Measurements from ENCODE around the gene HOOK1.

Gene HOOK1

DNA sequence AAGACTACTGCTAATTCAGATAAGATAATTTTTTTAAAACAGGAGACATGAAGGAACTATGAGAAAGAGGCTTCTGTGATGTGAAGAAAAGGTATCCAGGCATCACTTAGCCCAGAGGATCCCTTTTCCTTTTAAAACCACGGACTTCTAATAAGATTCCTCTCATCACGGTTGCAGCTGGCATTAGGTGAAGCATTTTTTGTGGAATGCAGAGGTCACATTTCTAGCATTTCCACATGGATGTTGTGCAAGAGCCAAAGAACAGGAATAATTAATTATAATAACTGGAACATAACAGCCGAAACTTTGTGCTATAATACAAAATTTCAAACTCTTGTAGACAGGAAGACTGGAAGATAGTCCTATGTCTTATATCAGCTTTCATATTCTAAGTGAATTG, 84.2 kb downstream of the HOOK1 start:
- TF ChIP-seq, protein P1, sequence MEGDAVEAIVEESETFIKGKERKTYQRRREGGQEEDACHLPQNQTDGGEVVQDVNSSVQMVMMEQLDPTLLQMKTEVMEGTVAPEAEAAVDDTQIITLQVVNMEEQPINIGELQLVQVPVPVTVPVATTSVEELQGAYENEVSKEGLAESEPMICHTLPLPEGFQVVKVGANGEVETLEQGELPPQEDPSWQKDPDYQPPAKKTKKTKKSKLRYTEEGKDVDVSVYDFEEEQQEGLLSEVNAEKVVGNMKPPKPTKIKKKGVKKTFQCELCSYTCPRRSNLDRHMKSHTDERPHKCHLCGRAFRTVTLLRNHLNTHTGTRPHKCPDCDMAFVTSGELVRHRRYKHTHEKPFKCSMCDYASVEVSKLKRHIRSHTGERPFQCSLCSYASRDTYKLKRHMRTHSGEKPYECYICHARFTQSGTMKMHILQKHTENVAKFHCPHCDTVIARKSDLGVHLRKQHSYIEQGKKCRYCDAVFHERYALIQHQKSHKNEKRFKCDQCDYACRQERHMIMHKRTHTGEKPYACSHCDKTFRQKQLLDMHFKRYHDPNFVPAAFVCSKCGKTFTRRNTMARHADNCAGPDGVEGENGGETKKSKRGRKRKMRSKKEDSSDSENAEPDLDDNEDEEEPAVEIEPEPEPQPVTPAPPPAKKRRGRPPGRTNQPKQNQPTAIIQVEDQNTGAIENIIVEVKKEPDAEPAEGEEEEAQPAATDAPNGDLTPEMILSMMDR (IDR thresholded peaks at IDR 0.05; ENCODE audit: low read depth, low read length, poor library complexity, severe bottlenecking), result no peak
- no peak for TF ChIP-seq EZH2phosphoT487 (IDR thresholded peaks at IDR 0.05; ENCODE audit: borderline replicate concordance, low read length)
- Histone ChIP-seq H3K4me1 (ENCODE audit: control insufficient read depth, low read length) (no peaks in the 10 kb centered on the region), H3K4me2 (ENCODE audit: low read length) (no peak overlapping the region), H3K4me3 (ENCODE audit: low read length) (no peak overlapping the region), H3K9me2 (replicated peaks; ENCODE audit: control insufficient read depth, low read length) (no peaks in the 10 kb centered on the region), H3K9me3 (ENCODE audit: control insufficient read depth, insufficient read depth, low read length) (no peaks in the 10 kb centered on the region), H3K79me2 (ENCODE audit: control insufficient read depth, low read length) (no peaks in the 10 kb centered on the region), H3K27ac (ENCODE audit: low read depth, low read length) (no peak overlapping the region), H3F3A (ENCODE audit: control insufficient read depth, insufficient read depth) (no peaks in the 10 kb centered on the region), H3K36me3 (ENCODE audit: control insufficient read depth, low read length) (no peaks in the 10 kb centered on the region), H3K27me3 (ENCODE audit: control insufficient read depth, low read length) (no peaks in the 10 kb centered on the region), H4K20me1 (ENCODE audit: control insufficient read depth, insufficient read depth, low read depth, low read length) (no peaks in the 10 kb centered on the region)

DNA sequence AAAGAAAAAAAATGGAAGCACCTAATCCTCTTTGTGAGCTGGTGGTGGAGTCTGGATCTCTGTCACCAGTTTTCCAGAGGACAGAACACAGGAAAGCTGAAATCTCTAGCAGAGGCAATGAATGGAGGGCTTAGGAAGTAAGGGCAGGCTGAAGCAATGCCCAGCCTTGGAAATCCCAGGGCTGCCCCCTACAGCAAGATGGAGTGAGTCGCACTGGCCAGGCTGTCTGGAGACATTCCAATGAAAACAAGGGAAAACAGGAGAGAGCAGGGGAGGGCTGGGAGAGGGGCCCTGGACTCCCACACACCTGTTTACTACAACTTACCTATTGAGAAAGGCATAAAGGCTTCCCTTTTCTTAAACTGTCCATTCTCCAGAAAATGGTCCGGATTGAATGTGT, 85.9 kb downstream of the HOOK1 start:
- Histone ChIP-seq H3K9me3 (ENCODE audit: control insufficient read depth, insufficient read depth, low read length) (no peaks in the 10 kb centered on the region), H3K4me3 (ENCODE audit: low read length) (no peak overlapping the region), H3K79me2 (ENCODE audit: control insufficient read depth, low read length) (no peaks in the 10 kb centered on the region), H3K9me2 (replicated peaks; ENCODE audit: control insufficient read depth, low read length) (no peaks in the 10 kb centered on the region), H3K4me2 (ENCODE audit: low read length) (no peak overlapping the region), H3K36me3 (ENCODE audit: control insufficient read depth, low read length) (no peaks in the 10 kb centered on the region), H3K4me1 (ENCODE audit: control insufficient read depth, low read length) (no peaks in the 10 kb centered on the region), H3K27me3 (ENCODE audit: control insufficient read depth, low read length) (no peaks in the 10 kb centered on the region), H3F3A (ENCODE audit: control insufficient read depth, insufficient read depth) (no peaks in the 10 kb centered on the region), H3K27ac (ENCODE audit: low read depth, low read length) (no peak overlapping the region), H4K20me1 (ENCODE audit: control insufficient read depth, insufficient read depth, low read depth, low read length) (no peaks in the 10 kb centered on the region)
- TF ChIP-seq EZH2phosphoT487 (IDR thresholded peaks at IDR 0.05; ENCODE audit: borderline replicate concordance, low read length), result no peak
- TF ChIP-seq, protein P1 (IDR thresholded peaks at IDR 0.05; ENCODE audit: low read depth, low read length, poor library complexity, severe bottlenecking), result no peak

DNA sequence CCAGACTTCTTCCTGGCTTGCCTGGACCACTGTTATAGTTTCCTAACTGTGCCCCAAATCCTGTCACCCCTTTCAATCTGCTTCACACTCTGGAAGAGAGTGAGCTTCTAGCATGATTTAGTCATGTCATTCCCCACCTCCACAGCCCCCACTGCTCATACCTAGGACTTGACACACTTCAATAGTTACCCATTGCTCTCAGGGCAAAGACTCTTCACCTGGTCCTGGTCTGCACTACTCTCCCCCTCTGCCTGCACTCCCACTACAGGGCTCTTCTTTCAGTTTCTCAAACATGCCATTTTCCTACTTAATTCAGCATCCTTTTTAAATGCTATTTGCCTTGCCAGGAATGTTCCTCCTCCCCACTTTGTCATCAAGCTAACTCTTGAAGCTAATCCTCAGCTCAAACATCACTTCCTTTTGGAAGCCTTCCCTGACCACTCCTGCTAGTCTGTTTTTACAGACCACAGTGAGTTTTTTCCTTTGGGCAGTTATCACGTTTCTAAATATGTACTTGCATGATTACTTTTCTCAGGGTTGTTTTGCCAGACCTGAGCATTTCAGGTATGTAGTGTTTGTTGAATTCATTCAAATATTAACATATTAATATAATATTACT, 87.1 kb downstream of the HOOK1 start:
- H3F3A ChIP-seq (ENCODE audit: control insufficient read depth, insufficient read depth), result no peaks in the 10 kb centered on the region
- no peaks in the 10 kb centered on the region for H3K9me3 ChIP-seq (ENCODE audit: control insufficient read depth, insufficient read depth, low read length)
- no peaks in the 10 kb centered on the region for H3K36me3 ChIP-seq (ENCODE audit: control insufficient read depth, low read length)
- H3K27ac ChIP-seq (ENCODE audit: low read depth, low read length), result no peak overlapping the region
- H3K4me1 ChIP-seq (ENCODE audit: control insufficient read depth, low read length), result no peaks in the 10 kb centered on the region
- no peaks in the 10 kb centered on the region for H3K9me2 ChIP-seq (replicated peaks; ENCODE audit: control insufficient read depth, low read length)
- no peaks in the 10 kb centered on the region for H4K20me1 ChIP-seq (ENCODE audit: control insufficient read depth, insufficient read depth, low read depth, low read length)
- H3K4me2 ChIP-seq (ENCODE audit: low read length), result no peak overlapping the region
- H3K27me3 ChIP-seq (ENCODE audit: control insufficient read depth, low read length), result no peaks in the 10 kb centered on the region
- no peaks in the 10 kb centered on the region for H3K79me2 ChIP-seq (ENCODE audit: control insufficient read depth, low read length)
- no peak overlapping the region for H3K4me3 ChIP-seq (ENCODE audit: low read length)
- TF ChIP-seq EZH2phosphoT487 (IDR thresholded peaks at IDR 0.05; ENCODE audit: borderline replicate concordance, low read length), result no peak
- TF ChIP-seq, protein P1 (IDR thresholded peaks at IDR 0.05; ENCODE audit: low read depth, low read length, poor library complexity, severe bottlenecking), result no peak
